WTC11 (cell line): ENCODE data around the gene DOP1A. TPM values are rescaled to one million over a fixed set of nuclear protein-coding genes. Genes with fewer than 3 reads are reported as not detected.

Source experiments
- ATAC-seq: fragments of 200-7000 bp; cut with Tn5 transposase; 2 replicates; pipeline ENCODE4 v1.10.0; 2021; ENCODE audit warnings: mild to moderate bottlenecking, moderate library complexity
- CTCF ChIA-PET: fragments of 300-600 bp; sonication (Branson Sonifier 250); formaldehyde crosslinking; loops from one replicate; lab custom pipeline; 2021; ENCODE audit warnings: antibody characterized with exemption; lab: Charles Lee
- POLR2A ChIA-PET: fragments of 350-600 bp; sonication (Branson Sonifier 250); formaldehyde crosslinking; loops from one replicate; lab custom pipeline; 2021; ENCODE audit warnings: antibody characterized with exemption; lab: Charles Lee
- DNase-seq: peaks from one replicate; pipeline ENCODE4 v3.0.0; 2021; ENCODE audit warnings: low spot score
- H3K27ac Mint-ChIP-seq: 2 replicates; pipeline ENCODE4 v1.8.0; 2021; ENCODE audit warnings: mixed read lengths
- H3K27me3 Mint-ChIP-seq: 2 replicates; pipeline ENCODE4 v1.8.0; 2021; ENCODE audit warnings: low read depth, mild to moderate bottlenecking, moderate library complexity, mixed read lengths
- H3K36me3 Mint-ChIP-seq: 2 replicates; pipeline ENCODE4 v1.8.0; 2021; ENCODE audit warnings: mixed read lengths
- H3K4me1 Mint-ChIP-seq: 2 replicates; pipeline ENCODE4 v1.8.0; 2022; ENCODE audit warnings: mixed read lengths
- H3K4me3 Mint-ChIP-seq: 2 replicates; pipeline ENCODE4 v1.8.0; 2021; ENCODE audit warnings: mild to moderate bottlenecking, moderate library complexity, mixed read lengths
- H3K9me3 Mint-ChIP-seq: 2 replicates; pipeline ENCODE4 v1.8.0; 2021; ENCODE audit warnings: mixed read lengths
- ATF1 ChIP-seq: sonication (generic); formaldehyde crosslinking; IDR thresholded peaks from 2 replicates; pipeline ENCODE4 v1.8.1; 2023; ENCODE audit warnings: mild to moderate bottlenecking, moderate library complexity, missing genetic modification reagents
- CREM ChIP-seq: sonication (generic); formaldehyde crosslinking; IDR thresholded peaks from 2 replicates; pipeline ENCODE4 v1.8.1; 2022; ENCODE audit warnings: mild to moderate bottlenecking, missing genetic modification reagents, moderate library complexity
- E2F1 ChIP-seq: sonication (generic); formaldehyde crosslinking; IDR thresholded peaks from 2 replicates; pipeline ENCODE4 v1.8.0; 2022; ENCODE audit warnings: mild to moderate bottlenecking, missing genetic modification reagents
- ETV6 ChIP-seq: sonication (generic); formaldehyde crosslinking; IDR thresholded peaks from 2 replicates; pipeline ENCODE4 v1.8.1; 2022; ENCODE audit warnings: mild to moderate bottlenecking, missing genetic modification reagents
- GRHL2 ChIP-seq: fragments of 250-450 bp; sonication (Bioruptor Pico); IDR thresholded peaks from 2 replicates; pipeline ENCODE4 v1.8.0; 2022; ENCODE audit warnings: mild to moderate bottlenecking, moderate library complexity; ENCODE audit not compliant: insufficient replicate concordance, severe bottlenecking
- MLX ChIP-seq: sonication (generic); formaldehyde crosslinking; IDR thresholded peaks from 2 replicates; pipeline ENCODE4 v1.8.1; 2023; ENCODE audit warnings: mild to moderate bottlenecking, missing genetic modification reagents, moderate library complexity
- MYBL2 ChIP-seq: sonication (generic); formaldehyde crosslinking; IDR thresholded peaks from 2 replicates; pipeline ENCODE4 v1.8.1; 2023; ENCODE audit warnings: mild to moderate bottlenecking, moderate library complexity, missing genetic modification reagents
- RELA ChIP-seq: sonication (generic); formaldehyde crosslinking; IDR thresholded peaks from 2 replicates; pipeline ENCODE4 v1.8.1; 2022; ENCODE audit warnings: missing genetic modification reagents, mild to moderate bottlenecking, borderline replicate concordance
- TP53 ChIP-seq: sonication (generic); formaldehyde crosslinking; IDR thresholded peaks from 2 replicates; pipeline ENCODE4 v1.8.1; 2023; ENCODE audit warnings: mild to moderate bottlenecking, missing genetic modification reagents
- ZBTB21 ChIP-seq: sonication (generic); formaldehyde crosslinking; IDR thresholded peaks from 2 replicates; pipeline ENCODE4 v1.8.1; 2023; ENCODE audit warnings: mild to moderate bottlenecking, missing genetic modification reagents, borderline replicate concordance
- ZNF219 ChIP-seq: sonication (generic); formaldehyde crosslinking; IDR thresholded peaks from 2 replicates; pipeline ENCODE4 v1.8.0; 2023; ENCODE audit warnings: missing genetic modification reagents, mild to moderate bottlenecking, borderline replicate concordance
- ZNF396 ChIP-seq: fragments of 250-450 bp; sonication (Bioruptor Pico); IDR thresholded peaks from 2 replicates; pipeline ENCODE4 v1.8.0; 2021; ENCODE audit warnings: mild to moderate bottlenecking, moderate library complexity, borderline replicate concordance
- ZNF416 ChIP-seq: fragments of 250-450 bp; sonication (Bioruptor Pico); IDR thresholded peaks from 2 replicates; pipeline ENCODE4 v1.9.0; 2021; ENCODE audit warnings: mild to moderate bottlenecking, inconsistent platforms
- ZNF423 ChIP-seq: fragments of 250-450 bp; sonication (Bioruptor Pico); IDR thresholded peaks from 2 replicates; pipeline ENCODE4 v2.1.2; 2022; ENCODE audit warnings: mild to moderate bottlenecking, moderate library complexity
- total RNA-seq: library from RNA; stranded (reverse); gene quantifications from 3 replicates; pipeline ENCODE4 v1.2.3, GENCODE V29; 2021
- TF ChIP-seq, protein P1 (sequence below): sonication (generic); formaldehyde crosslinking; IDR thresholded peaks from 2 replicates; pipeline ENCODE4 v1.8.0; 2023; ENCODE audit warnings: missing genetic modification reagents, mild to moderate bottlenecking, borderline replicate concordance
- TF ChIP-seq, protein P2 (sequence below): sonication (generic); formaldehyde crosslinking; IDR thresholded peaks from 2 replicates; pipeline ENCODE4 v1.8.0; 2022; ENCODE audit warnings: mild to moderate bottlenecking, missing genetic modification reagents
- TF ChIP-seq, protein P3 (sequence below): sonication (generic); formaldehyde crosslinking; IDR thresholded peaks from 2 replicates; pipeline ENCODE4 v1.8.1; 2023; ENCODE audit warnings: mild to moderate bottlenecking, missing genetic modification reagents

The DOP1A gene
- total RNA-seq, 1 experiment from 2014 or later, result 16.9 TPM

DNA sequence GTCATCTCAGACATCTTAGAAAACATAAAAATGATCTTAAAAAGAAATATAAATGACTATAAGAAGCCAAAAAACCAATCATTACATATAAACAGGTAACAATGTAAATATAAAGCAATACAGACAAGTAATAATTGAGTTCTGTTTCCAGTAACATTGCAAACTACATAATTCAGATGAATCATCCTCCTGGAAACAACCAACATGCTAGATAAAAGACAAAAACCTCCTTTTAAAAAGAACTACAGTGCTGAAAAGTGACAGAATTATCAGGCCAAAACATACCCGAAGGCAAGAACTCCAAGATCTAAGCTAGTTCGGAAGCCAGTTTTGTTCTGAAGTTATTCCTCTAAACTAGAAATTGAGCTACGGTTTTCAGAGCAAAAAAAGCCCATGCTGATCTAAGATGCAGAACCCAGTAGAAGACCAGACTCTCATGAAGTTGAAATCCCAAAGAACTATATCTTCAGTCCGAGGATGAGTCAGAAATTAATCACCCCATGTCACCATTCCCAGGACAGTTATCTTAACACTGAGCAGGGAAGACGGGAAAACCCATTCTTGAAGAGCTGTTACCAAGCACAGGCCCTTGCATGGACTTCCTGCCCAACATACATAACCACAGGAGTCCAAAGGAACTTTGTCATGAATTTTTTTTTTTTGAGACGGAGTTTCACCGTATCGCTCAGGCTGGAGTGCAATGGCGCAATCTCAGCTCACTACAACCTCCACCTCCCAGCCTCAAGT lies 115.8 kb downstream of the DOP1A start:
- Mint-ChIP-seq H3K4me3 (no peak overlapping the region), H3K9me3 (no peaks in the 10 kb centered on the region), H3K36me3 (peaks cover 71% of the 10 kb centered on the region), H3K27me3 (no peaks in the 10 kb centered on the region), H3K4me1 (peaks cover 9% of the 10 kb centered on the region), H3K27ac (no peak overlapping the region; the same call in 1 of the 2 replicates)
- DNase-seq (no peak), ATAC-seq (no peak)
- TF ChIP-seq, protein P1, sequence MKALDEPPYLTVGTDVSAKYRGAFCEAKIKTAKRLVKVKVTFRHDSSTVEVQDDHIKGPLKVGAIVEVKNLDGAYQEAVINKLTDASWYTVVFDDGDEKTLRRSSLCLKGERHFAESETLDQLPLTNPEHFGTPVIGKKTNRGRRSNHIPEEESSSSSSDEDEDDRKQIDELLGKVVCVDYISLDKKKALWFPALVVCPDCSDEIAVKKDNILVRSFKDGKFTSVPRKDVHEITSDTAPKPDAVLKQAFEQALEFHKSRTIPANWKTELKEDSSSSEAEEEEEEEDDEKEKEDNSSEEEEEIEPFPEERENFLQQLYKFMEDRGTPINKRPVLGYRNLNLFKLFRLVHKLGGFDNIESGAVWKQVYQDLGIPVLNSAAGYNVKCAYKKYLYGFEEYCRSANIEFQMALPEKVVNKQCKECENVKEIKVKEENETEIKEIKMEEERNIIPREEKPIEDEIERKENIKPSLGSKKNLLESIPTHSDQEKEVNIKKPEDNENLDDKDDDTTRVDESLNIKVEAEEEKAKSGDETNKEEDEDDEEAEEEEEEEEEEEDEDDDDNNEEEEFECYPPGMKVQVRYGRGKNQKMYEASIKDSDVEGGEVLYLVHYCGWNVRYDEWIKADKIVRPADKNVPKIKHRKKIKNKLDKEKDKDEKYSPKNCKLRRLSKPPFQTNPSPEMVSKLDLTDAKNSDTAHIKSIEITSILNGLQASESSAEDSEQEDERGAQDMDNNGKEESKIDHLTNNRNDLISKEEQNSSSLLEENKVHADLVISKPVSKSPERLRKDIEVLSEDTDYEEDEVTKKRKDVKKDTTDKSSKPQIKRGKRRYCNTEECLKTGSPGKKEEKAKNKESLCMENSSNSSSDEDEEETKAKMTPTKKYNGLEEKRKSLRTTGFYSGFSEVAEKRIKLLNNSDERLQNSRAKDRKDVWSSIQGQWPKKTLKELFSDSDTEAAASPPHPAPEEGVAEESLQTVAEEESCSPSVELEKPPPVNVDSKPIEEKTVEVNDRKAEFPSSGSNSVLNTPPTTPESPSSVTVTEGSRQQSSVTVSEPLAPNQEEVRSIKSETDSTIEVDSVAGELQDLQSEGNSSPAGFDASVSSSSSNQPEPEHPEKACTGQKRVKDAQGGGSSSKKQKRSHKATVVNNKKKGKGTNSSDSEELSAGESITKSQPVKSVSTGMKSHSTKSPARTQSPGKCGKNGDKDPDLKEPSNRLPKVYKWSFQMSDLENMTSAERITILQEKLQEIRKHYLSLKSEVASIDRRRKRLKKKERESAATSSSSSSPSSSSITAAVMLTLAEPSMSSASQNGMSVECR, result no peak
- TF ChIP-seq MYBL2 (no peak), ZNF219 (CRISPR knock-in tag) (no peak), ETV6 (CRISPR knock-in tag) (no peak), ZBTB21 (CRISPR knock-in tag) (no peak), CREM (CRISPR knock-in tag) (no peak), TP53 (CRISPR knock-in tag) (no peak), MLX (CRISPR knock-in tag) (no peak), GRHL2 (no peak), ZNF423 (CRISPR knock-in tag) (no peak), RELA (CRISPR knock-in tag) (no peak), ZNF396 (no peak), ZNF416 (no peak), E2F1 (CRISPR knock-in tag) (no peak), ATF1 (CRISPR knock-in tag) (no peak)
- TF ChIP-seq, protein P2, sequence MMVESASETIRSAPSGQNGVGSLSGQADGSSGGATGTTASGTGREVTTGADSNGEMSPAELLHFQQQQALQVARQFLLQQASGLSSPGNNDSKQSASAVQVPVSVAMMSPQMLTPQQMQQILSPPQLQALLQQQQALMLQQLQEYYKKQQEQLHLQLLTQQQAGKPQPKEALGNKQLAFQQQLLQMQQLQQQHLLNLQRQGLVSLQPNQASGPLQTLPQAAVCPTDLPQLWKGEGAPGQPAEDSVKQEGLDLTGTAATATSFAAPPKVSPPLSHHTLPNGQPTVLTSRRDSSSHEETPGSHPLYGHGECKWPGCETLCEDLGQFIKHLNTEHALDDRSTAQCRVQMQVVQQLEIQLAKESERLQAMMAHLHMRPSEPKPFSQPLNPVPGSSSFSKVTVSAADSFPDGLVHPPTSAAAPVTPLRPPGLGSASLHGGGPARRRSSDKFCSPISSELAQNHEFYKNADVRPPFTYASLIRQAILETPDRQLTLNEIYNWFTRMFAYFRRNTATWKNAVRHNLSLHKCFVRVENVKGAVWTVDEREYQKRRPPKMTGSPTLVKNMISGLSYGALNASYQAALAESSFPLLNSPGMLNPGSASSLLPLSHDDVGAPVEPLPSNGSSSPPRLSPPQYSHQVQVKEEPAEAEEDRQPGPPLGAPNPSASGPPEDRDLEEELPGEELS (CRISPR knock-in tag), result no peak
- TF ChIP-seq, protein P3, sequence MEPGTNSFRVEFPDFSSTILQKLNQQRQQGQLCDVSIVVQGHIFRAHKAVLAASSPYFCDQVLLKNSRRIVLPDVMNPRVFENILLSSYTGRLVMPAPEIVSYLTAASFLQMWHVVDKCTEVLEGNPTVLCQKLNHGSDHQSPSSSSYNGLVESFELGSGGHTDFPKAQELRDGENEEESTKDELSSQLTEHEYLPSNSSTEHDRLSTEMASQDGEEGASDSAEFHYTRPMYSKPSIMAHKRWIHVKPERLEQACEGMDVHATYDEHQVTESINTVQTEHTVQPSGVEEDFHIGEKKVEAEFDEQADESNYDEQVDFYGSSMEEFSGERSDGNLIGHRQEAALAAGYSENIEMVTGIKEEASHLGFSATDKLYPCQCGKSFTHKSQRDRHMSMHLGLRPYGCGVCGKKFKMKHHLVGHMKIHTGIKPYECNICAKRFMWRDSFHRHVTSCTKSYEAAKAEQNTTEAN (CRISPR knock-in tag), result no peak
- ChIA-PET POLR2A (no interaction called here), CTCF (no interaction called here)
